ENCODE measurements around the gene SCNN1A. TPM values are rescaled to one million over a fixed set of nuclear protein-coding genes. Genes with fewer than 3 reads are reported as not detected.

The SCNN1A gene
- total RNA-seq, 1 experiment from 2014 or later: 118 TPM

- RAD21 ChIA-PET (ENCODE audit: low non-redundant PET in 1 of 2, low total read pairs in 2 of 2, uncharacterized antibody in 2 of 2, unreplicated experiment in 2 of 2): interaction anchor here (0.8 to 1.0 kb wide), 2 partner anchors 28 to 95 kb away, joined by 3 to 5 read pairs; partner anchors contain the start of gene TNFRSF1A (in 1 of the 2)
- BruUV-seq (replicated peaks): no TSS peak
- CTCF ChIA-PET: interaction anchor here (1.3 kb wide), 1 partner anchor 15 kb away, joined by 3 read pairs; no protein-coding TSS in a partner anchor
- Histone ChIP-seq H3K9me3 (ENCODE audit: control insufficient read depth in 1 of 2, insufficient read depth in 1 of 2, low read depth in 1 of 2, low read length in 2 of 2) (no peaks in the 10 kb centered on the region), H3K36me3 (ENCODE audit: control insufficient read depth in 1 of 2, insufficient read depth in 2 of 2, low read length in 2 of 2) (peaks cover 0 to 15% of the 10 kb centered on the region in 2 experiments; a peak in 1 of 4 replicates), H3K27me3 (ENCODE audit: insufficient read depth, low read length) (no peaks in the 10 kb centered on the region), H3K4me2 (ENCODE audit: low read length) (peak overlapping the region; percentile 72), H3K4me1 (ENCODE audit: control insufficient read depth in 1 of 2, insufficient read depth in 2 of 2, low read length in 2 of 2) (peaks cover 78 to 99% of the 10 kb centered on the region in 2 experiments), H3K4me3 (replicated peaks in 1 of 2; ENCODE audit: low read depth in 1 of 2, low read length in 2 of 2) (peak overlapping the region; percentile 20 to 49), H3K27ac (ENCODE audit: low read depth, low read length) (peak overlapping the region; percentile 100), H2AFZ (ENCODE audit: low read depth, low read length, poor library complexity, severe bottlenecking) (no peak overlapping the region), H3K9me2 (ENCODE audit: insufficient read depth) (no peaks in the 10 kb centered on the region), H3K9ac (ENCODE audit: low read length) (peak overlapping the region; percentile 70), H4K20me1 (ENCODE audit: insufficient read depth) (no peaks in the 10 kb centered on the region), H3K79me2 (ENCODE audit: insufficient read depth, low read length) (peaks cover 74% of the 10 kb centered on the region)
- TF ChIP-seq POLR2AphosphoS5 (IDR thresholded peaks at IDR 0.05; ENCODE audit: low read depth, low read length) (peak; percentile 40), ELF1 (IDR thresholded peaks at IDR 0.05; ENCODE audit: borderline replicate concordance, low read depth) (no peak)
- intact Hi-C loops (cut with micrococcal nuclease): no loop called here
- ATAC-seq: no peak
- no peak for DNase-seq (ENCODE audit: low read depth, low spot score)
- POLR2A ChIA-PET: interaction anchor here (1.0 to 3.8 kb wide), 4 partner anchors 12 to 164 kb away, joined by 5 to 29 read pairs (median 12); partner anchors contain the start of genes GAPDH and VAMP1
Measured at GRCh38 chr12:6369916-6370575, 5.3 kb downstream of the SCNN1A start.

- no peaks in the 10 kb centered on the region for H3K27me3 ChIP-seq (ENCODE audit: insufficient read depth, low read length)
- no peaks in the 10 kb centered on the region for H3K9me2 ChIP-seq (ENCODE audit: insufficient read depth)
- H3K9ac ChIP-seq (ENCODE audit: low read length): peak overlapping the region; percentile 70
- no peaks in the 10 kb centered on the region for H4K20me1 ChIP-seq (ENCODE audit: insufficient read depth)
- ChIA-PET POLR2A (interaction anchor here (3.8 kb wide), 1 partner anchor 33 kb away, joined by 29 read pairs; no protein-coding TSS in a partner anchor), RAD21 (ENCODE audit: low non-redundant PET in 1 of 2, low total read pairs in 2 of 2, uncharacterized antibody in 2 of 2, unreplicated experiment in 2 of 2) (no interaction called here), CTCF (interaction anchor here (1.2 to 1.4 kb wide), 2 partner anchors 33 to 43 kb away, joined by 4 read pairs; no protein-coding TSS in a partner anchor)
- ATAC-seq (peak; percentile 43), DNase-seq (ENCODE audit: low read depth, low spot score) (no peak)
- H3K79me2 ChIP-seq (ENCODE audit: insufficient read depth, low read length): peaks cover 74% of the 10 kb centered on the region
- peaks cover 76 to 99% of the 10 kb centered on the region in 2 experiments for H3K4me1 ChIP-seq (ENCODE audit: control insufficient read depth in 1 of 2, insufficient read depth in 2 of 2, low read length in 2 of 2)
- BruUV-seq (replicated peaks): no TSS peak
- peak overlapping the region; percentile 100 for H3K27ac ChIP-seq (ENCODE audit: low read depth, low read length)
- intact Hi-C loops (cut with micrococcal nuclease): no loop called here
- TF ChIP-seq ATF3 (IDR thresholded peaks at IDR 0.05): no peak
- no peak for TF ChIP-seq ZFX (IDR thresholded peaks at IDR 0.05)
- TF ChIP-seq SIN3A (IDR thresholded peaks at IDR 0.05; ENCODE audit: low read depth): no peak
- TF ChIP-seq YY1 (IDR thresholded peaks at IDR 0.05; ENCODE audit: extremely low read depth, insufficient replicate concordance, low read depth, low read length): peak; percentile 8
- TF ChIP-seq FOSL1 (IDR thresholded peaks at IDR 0.05; ENCODE audit: low read depth): no peak
- no peak for TF ChIP-seq POLR2A (IDR thresholded peaks at IDR 0.05; ENCODE audit: borderline replicate concordance, extremely low read depth, insufficient read depth, insufficient read length)
- TF ChIP-seq MAX (IDR thresholded peaks at IDR 0.05): no peak
- TF ChIP-seq EGR1 (IDR thresholded peaks at IDR 0.05; ENCODE audit: low read depth): no peak
- peak; percentile 83 for TF ChIP-seq TCF7L2 (IDR thresholded peaks at IDR 0.05; ENCODE audit: borderline replicate concordance, extremely low read depth, insufficient read depth, insufficient read length)
- H2AFZ ChIP-seq (ENCODE audit: low read depth, low read length, poor library complexity, severe bottlenecking): no peak overlapping the region
- H3K4me3 ChIP-seq (replicated peaks in 1 of 2; ENCODE audit: low read depth in 1 of 2, low read length in 2 of 2): peak overlapping the region; percentile 24 to 49
- no peaks in the 10 kb centered on the region for H3K9me3 ChIP-seq (ENCODE audit: control insufficient read depth in 1 of 2, insufficient read depth in 1 of 2, low read depth in 1 of 2, low read length in 2 of 2)
- H3K36me3 ChIP-seq (ENCODE audit: control insufficient read depth in 1 of 2, insufficient read depth in 2 of 2, low read length in 2 of 2): peaks cover 0 to 15% of the 10 kb centered on the region in 2 experiments; a peak in 1 of 4 replicates
- H3K4me2 ChIP-seq (ENCODE audit: low read length): peak overlapping the region; percentile 72
Measured at GRCh38 chr12:6368906-6369525, 6.3 kb downstream of the SCNN1A start.
